ENCODE measurements around the gene FPR2. TPM values are rescaled to one million over a fixed set of nuclear protein-coding genes. Genes with fewer than 3 reads are reported as not detected.

Gene FPR2
- total RNA-seq, 2 experiments from 2014 or later: not detected

GRCh38 chr19:51750400-51751094 is 10.4 kb upstream of the FPR2 start:
- TF ChIP-seq CTCF (conservative IDR thresholded peaks at IDR 0.05; ENCODE audit: low read length) (no peak), EZH2phosphoT487 (IDR thresholded peaks at IDR 0.05; ENCODE audit: borderline replicate concordance, low read depth, low read length) (no peak)
- no peak for DNase-seq (ENCODE audit: low spot score)
- Histone ChIP-seq H3K4me3 (ENCODE audit: low read depth, low read length, poor library complexity, severe bottlenecking) (no peak overlapping the region), H3K36me3 (ENCODE audit: insufficient read depth, low read length) (no peaks in the 10 kb centered on the region), H3K79me2 (ENCODE audit: insufficient read depth, low read depth, low read length) (no peaks in the 10 kb centered on the region), H3K9me3 (ENCODE audit: low read length) (no peaks in the 10 kb centered on the region), H2AFZ (ENCODE audit: low read length) (no peak overlapping the region), H3K27ac (ENCODE audit: low read depth, low read length, poor library complexity, severe bottlenecking) (no peak overlapping the region), H3K4me2 (ENCODE audit: low read length) (no peak overlapping the region), H4K20me1 (ENCODE audit: insufficient read depth, low read length) (no peaks in the 10 kb centered on the region), H3K9me2 (ENCODE audit: insufficient read depth, low read length) (no peaks in the 10 kb centered on the region), H3K4me1 (ENCODE audit: insufficient read depth, low read length, poor library complexity, severe bottlenecking) (peaks cover 15% of the 10 kb centered on the region)
- no TSS peak for BruUV-seq (replicated peaks)
- intact Hi-C loops (cut with micrococcal nuclease; ENCODE audit: unreplicated experiment): no loop called here
- ChIA-PET POLR2A (no interaction called here), CTCF (ENCODE audit: unreplicated experiment) (no interaction called here)

GRCh38 chr19:51751655-51752054 is 9.3 kb upstream of the FPR2 start, which contains the start of gene FPR1:
FPR1 (minus strand) TSS chr19:51751878; CDS start chr19:51746994, 4,884 bp downstream.
- POLR2A ChIA-PET: interaction anchor here (0.6 to 1.4 kb wide), 2 partner anchors 10 to 1849 kb away, joined by 7 read pairs; no protein-coding TSS in a partner anchor
- H3K79me2 ChIP-seq (ENCODE audit: insufficient read depth, low read depth, low read length): no peaks in the 10 kb centered on the region
- DNase-seq (ENCODE audit: low spot score): peak; percentile 59
- BruUV-seq (replicated peaks): no TSS peak
- peak within 1 kb of the TSS; percentile 26 for H3K4me3 ChIP-seq (ENCODE audit: low read depth, low read length, poor library complexity, severe bottlenecking)
- TF ChIP-seq CTCF (conservative IDR thresholded peaks at IDR 0.05; ENCODE audit: low read length) (no peak), EZH2phosphoT487 (IDR thresholded peaks at IDR 0.05; ENCODE audit: borderline replicate concordance, low read depth, low read length) (no peak)
- H3K4me1 ChIP-seq (ENCODE audit: insufficient read depth, low read length, poor library complexity, severe bottlenecking): peaks cover 15% of the 10 kb centered on the region
- CTCF ChIA-PET (ENCODE audit: unreplicated experiment): no interaction called here
- intact Hi-C loops (cut with micrococcal nuclease; ENCODE audit: unreplicated experiment): no loop called here
- H3K4me2 ChIP-seq (ENCODE audit: low read length): peak within 1 kb of the TSS; percentile 62
- H2AFZ ChIP-seq (ENCODE audit: low read length): peak within 1 kb of the TSS; percentile 94
- H4K20me1 ChIP-seq (ENCODE audit: insufficient read depth, low read length): no peaks in the 10 kb centered on the region
- peak within 1 kb of the TSS; percentile 36 for H3K27ac ChIP-seq (ENCODE audit: low read depth, low read length, poor library complexity, severe bottlenecking)
- no peaks in the 10 kb centered on the region for H3K36me3 ChIP-seq (ENCODE audit: insufficient read depth, low read length)
- no peaks in the 10 kb centered on the region for H3K9me3 ChIP-seq (ENCODE audit: low read length)
- no peaks in the 10 kb centered on the region for H3K9me2 ChIP-seq (ENCODE audit: insufficient read depth, low read length)

GRCh38 chr19:51754109-51754508 is 6.9 kb upstream of the FPR2 start:
- ChIA-PET CTCF (ENCODE audit: unreplicated experiment) (no interaction called here), POLR2A (no interaction called here)
- H3K4me3 ChIP-seq (ENCODE audit: low read depth, low read length, poor library complexity, severe bottlenecking): no peak overlapping the region
- H3K9me3 ChIP-seq (ENCODE audit: low read length): no peaks in the 10 kb centered on the region
- no peak overlapping the region for H3K27ac ChIP-seq (ENCODE audit: low read depth, low read length, poor library complexity, severe bottlenecking)
- H4K20me1 ChIP-seq (ENCODE audit: insufficient read depth, low read length): no peaks in the 10 kb centered on the region
- BruUV-seq (replicated peaks): no TSS peak
- no peak overlapping the region for H3K4me2 ChIP-seq (ENCODE audit: low read length)
- H3K79me2 ChIP-seq (ENCODE audit: insufficient read depth, low read depth, low read length): no peaks in the 10 kb centered on the region
- TF ChIP-seq CTCF (conservative IDR thresholded peaks at IDR 0.05; ENCODE audit: low read length): no peak
- no peak for TF ChIP-seq EZH2phosphoT487 (IDR thresholded peaks at IDR 0.05; ENCODE audit: borderline replicate concordance, low read depth, low read length)
- no peaks in the 10 kb centered on the region for H3K9me2 ChIP-seq (ENCODE audit: insufficient read depth, low read length)
- DNase-seq (ENCODE audit: low spot score): no peak
- H2AFZ ChIP-seq (ENCODE audit: low read length): no peak overlapping the region
- intact Hi-C loops (cut with micrococcal nuclease; ENCODE audit: unreplicated experiment): no loop called here
- no peaks in the 10 kb centered on the region for H3K36me3 ChIP-seq (ENCODE audit: insufficient read depth, low read length)
- H3K4me1 ChIP-seq (ENCODE audit: insufficient read depth, low read length, poor library complexity, severe bottlenecking): peaks cover 15% of the 10 kb centered on the region
